ENCODE data around the gene WWC1. TPM values are rescaled to one million over a fixed set of nuclear protein-coding genes. Genes with fewer than 3 reads are reported as not detected.

WWC1 gene
- total RNA-seq, 2 donors from 2014 or later = 45.3 to 52.6 TPM

DNA sequence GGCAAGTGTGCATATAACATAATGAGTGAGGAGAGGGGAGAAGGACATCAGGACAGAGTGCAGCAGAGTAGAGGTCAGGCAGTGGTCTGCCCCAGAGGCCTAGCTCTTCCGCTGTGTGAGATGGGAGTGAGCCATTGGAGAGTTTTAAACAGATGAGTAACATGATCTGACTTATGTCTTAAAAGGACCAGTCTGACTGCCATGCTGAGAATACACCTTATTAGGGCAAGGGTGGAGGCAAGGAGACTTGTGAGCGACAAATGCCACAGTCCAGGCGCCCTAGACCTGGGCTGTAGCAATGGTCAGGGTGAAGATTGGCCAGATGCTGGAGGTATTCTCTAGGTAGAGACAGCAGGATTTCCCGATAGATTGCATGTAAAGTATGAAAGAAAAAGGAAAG lies 83.1 kb downstream of the WWC1 start:
- intact Hi-C loops (cut with DNase I) = no loop called here

DNA sequence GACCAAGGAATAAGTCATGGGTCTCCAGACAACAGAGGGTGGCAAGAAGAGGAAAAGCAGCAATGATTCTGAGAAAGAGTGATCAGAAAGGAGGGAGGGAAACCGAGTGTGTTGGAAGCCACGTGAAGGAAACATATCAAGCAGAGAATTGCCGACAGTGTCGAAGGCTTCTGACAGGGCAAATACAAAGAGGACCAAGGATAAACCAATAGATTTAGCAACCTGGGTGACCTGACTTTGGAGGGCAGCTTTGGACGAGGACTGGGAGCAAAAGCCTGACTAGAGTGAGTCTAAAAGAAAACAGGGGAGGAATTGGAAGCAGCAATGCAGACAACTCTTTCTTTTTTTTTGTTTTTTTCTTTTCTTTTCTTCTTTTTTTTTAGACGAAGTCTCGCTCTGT lies 83.8 kb downstream of the WWC1 start:
- Histone ChIP-seq H3K4me1 (replicated peaks) (no peaks in the 10 kb centered on the region), H3K27ac (no peak overlapping the region), H3K27me3 (replicated peaks; ENCODE audit: insufficient read depth) (no peaks in the 10 kb centered on the region), H3K36me3 (no peaks in the 10 kb centered on the region), H3K9me3 (no peaks in the 10 kb centered on the region), H3K4me3 (no peak overlapping the region)
- intact Hi-C loops (cut with DNase I) = no loop called here
- TF ChIP-seq, protein P1, sequence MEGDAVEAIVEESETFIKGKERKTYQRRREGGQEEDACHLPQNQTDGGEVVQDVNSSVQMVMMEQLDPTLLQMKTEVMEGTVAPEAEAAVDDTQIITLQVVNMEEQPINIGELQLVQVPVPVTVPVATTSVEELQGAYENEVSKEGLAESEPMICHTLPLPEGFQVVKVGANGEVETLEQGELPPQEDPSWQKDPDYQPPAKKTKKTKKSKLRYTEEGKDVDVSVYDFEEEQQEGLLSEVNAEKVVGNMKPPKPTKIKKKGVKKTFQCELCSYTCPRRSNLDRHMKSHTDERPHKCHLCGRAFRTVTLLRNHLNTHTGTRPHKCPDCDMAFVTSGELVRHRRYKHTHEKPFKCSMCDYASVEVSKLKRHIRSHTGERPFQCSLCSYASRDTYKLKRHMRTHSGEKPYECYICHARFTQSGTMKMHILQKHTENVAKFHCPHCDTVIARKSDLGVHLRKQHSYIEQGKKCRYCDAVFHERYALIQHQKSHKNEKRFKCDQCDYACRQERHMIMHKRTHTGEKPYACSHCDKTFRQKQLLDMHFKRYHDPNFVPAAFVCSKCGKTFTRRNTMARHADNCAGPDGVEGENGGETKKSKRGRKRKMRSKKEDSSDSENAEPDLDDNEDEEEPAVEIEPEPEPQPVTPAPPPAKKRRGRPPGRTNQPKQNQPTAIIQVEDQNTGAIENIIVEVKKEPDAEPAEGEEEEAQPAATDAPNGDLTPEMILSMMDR (IDR thresholded peaks at IDR 0.05) = no peak
- no peak for TF ChIP-seq POLR2AphosphoS5 (IDR thresholded peaks at IDR 0.05)
- TF ChIP-seq POLR2A (IDR thresholded peaks at IDR 0.05) = no peak
- DNase-seq (ENCODE audit: low spot score) = no peak
- 90% methylated on average over 7 of the region's 7 CpGs for WGBS

More for the DNA sequence above, 83.1 kb downstream of the WWC1 start:
- Histone ChIP-seq H3K9me3 (no peaks in the 10 kb centered on the region), H3K27me3 (replicated peaks; ENCODE audit: insufficient read depth) (no peaks in the 10 kb centered on the region), H3K27ac (no peak overlapping the region), H3K4me3 (no peak overlapping the region), H3K4me1 (replicated peaks) (no peaks in the 10 kb centered on the region), H3K36me3 (no peaks in the 10 kb centered on the region)
- WGBS = 94% methylated on average over 4 of the region's 4 CpGs
- TF ChIP-seq POLR2AphosphoS5 (IDR thresholded peaks at IDR 0.05) (no peak), POLR2A (IDR thresholded peaks at IDR 0.05) (no peak)
- TF ChIP-seq, protein P1 (IDR thresholded peaks at IDR 0.05) = no peak
- no peak for DNase-seq (ENCODE audit: low spot score)

DNA sequence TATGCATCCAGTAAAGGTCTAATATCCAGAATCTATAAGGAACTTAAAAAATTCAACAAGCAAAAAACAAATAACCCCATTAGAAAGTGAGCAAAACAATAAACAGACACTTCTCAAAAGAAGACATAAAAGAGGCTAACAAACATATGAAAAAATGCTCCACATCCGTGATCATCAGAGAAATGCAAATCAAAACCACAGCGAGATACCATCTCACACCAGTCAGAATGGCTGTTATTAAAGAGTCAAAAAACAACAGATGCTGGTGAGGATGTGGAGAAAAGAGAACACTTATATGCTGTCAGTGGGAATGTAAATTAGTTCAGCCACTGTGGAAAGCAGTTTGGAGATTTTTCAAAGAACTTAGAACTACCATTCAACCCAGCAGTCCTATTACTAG lies 86.1 kb downstream of the WWC1 start:
- Histone ChIP-seq H3K27me3 (replicated peaks; ENCODE audit: insufficient read depth) (no peaks in the 10 kb centered on the region), H3K27ac (no peak overlapping the region), H3K9me3 (no peaks in the 10 kb centered on the region), H3K4me1 (replicated peaks) (no peaks in the 10 kb centered on the region), H3K36me3 (no peaks in the 10 kb centered on the region), H3K4me3 (no peak overlapping the region)
- DNase-seq (ENCODE audit: low spot score) = no peak
- WGBS = 70% methylated on average over 2 of the region's 2 CpGs
- intact Hi-C loops (cut with DNase I) = no loop called here
- no peak for TF ChIP-seq POLR2A (IDR thresholded peaks at IDR 0.05)
- no peak for TF ChIP-seq POLR2AphosphoS5 (IDR thresholded peaks at IDR 0.05)
- TF ChIP-seq, protein P1 (IDR thresholded peaks at IDR 0.05) = no peak

DNA sequence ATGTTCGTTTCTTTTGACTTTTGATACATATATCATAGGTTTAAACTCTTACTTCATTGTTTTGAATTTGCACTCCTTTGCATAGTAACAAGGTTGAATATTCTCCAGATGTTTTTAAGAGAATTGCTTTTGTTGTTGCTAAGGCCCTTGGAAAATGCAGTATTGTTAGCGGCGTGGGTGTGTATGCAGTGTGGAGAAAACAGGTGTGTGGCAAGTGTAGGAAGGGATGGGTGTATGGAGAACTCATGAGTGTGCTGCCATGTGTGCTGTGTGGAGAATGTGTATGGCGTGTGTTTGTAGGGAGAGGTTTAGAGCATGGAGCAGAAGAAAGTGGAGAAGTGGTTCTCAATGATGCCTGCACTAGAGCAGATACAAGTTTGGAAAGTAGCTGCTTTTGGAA lies 87.3 kb downstream of the WWC1 start:
- TF ChIP-seq, protein P1 (IDR thresholded peaks at IDR 0.05) = no peak
- TF ChIP-seq POLR2AphosphoS5 (IDR thresholded peaks at IDR 0.05) (no peak), POLR2A (IDR thresholded peaks at IDR 0.05) (no peak)
- Histone ChIP-seq H3K27ac (no peak overlapping the region), H3K4me3 (no peak overlapping the region), H3K4me1 (replicated peaks) (no peaks in the 10 kb centered on the region), H3K27me3 (replicated peaks; ENCODE audit: insufficient read depth) (no peaks in the 10 kb centered on the region), H3K36me3 (no peaks in the 10 kb centered on the region), H3K9me3 (no peaks in the 10 kb centered on the region)
- intact Hi-C loops (cut with DNase I) = no loop called here
- no peak for DNase-seq (ENCODE audit: low spot score)
- 93% methylated on average over 4 of the region's 4 CpGs for WGBS

GRCh38 chr5:168382421-168382820 lies 91.0 kb downstream of the WWC1 start:
- H3K36me3 ChIP-seq = no peaks in the 10 kb centered on the region
- no peaks in the 10 kb centered on the region for H3K4me1 ChIP-seq (replicated peaks)
- no peak overlapping the region for H3K4me3 ChIP-seq
- no peaks in the 10 kb centered on the region for H3K9me3 ChIP-seq
- no peaks in the 10 kb centered on the region for H3K27me3 ChIP-seq (replicated peaks; ENCODE audit: insufficient read depth)
- TF ChIP-seq POLR2A (IDR thresholded peaks at IDR 0.05) = no peak
- TF ChIP-seq POLR2AphosphoS5 (IDR thresholded peaks at IDR 0.05) = no peak
- H3K27ac ChIP-seq = no peak overlapping the region
- DNase-seq (ENCODE audit: low spot score) = no peak
- intact Hi-C loops (cut with DNase I) = no loop called here
- 74% methylated on average over 3 of the region's 3 CpGs for WGBS
